ENCODE results near the gene PCDHB3.
"Not testable (repeated sequence)": the region's sequence is repeated elsewhere in the genome, so short reads cannot be mapped to it uniquely, and the experiment has no call there.

The PCDHB3 gene

GRCh38 chr5:141100243-141100805, at the start of gene PCDHB3:
TSS of gene PCDHB3 (plus strand) at chr5:141100473. CDS start at chr5:141100650, 177 bp downstream.
- DNase-seq (ENCODE audit: low read depth) = no peak

GRCh38 chr5:141050622-141051520, 49.4 kb upstream of the PCDHB3 start, which contains the start of gene PCDHB1:
TSS of gene PCDHB1 (plus strand) at chr5:141051374. CDS start at chr5:141051471, 97 bp downstream.
- DNase-seq (ENCODE audit: low read depth) = no peak

- DNase-seq (ENCODE audit: low read depth) = no peak
Observed at GRCh38 chr5:141051521-141051866, 48.8 kb upstream of the PCDHB3 start.

- no peak for DNase-seq (ENCODE audit: low read depth)
Observed at GRCh38 chr5:141077826-141078225, 22.4 kb upstream of the PCDHB3 start.

GRCh38 chr5:141082228-141082627, 18.0 kb upstream of the PCDHB3 start:
- DNase-seq (ENCODE audit: low read depth) = no peak

GRCh38 chr5:141084487-141084989, 15.7 kb upstream of the PCDHB3 start:
- DNase-seq (ENCODE audit: low read depth) = no peak

GRCh38 chr5:141094481-141095262, 5.6 kb upstream of the PCDHB3 start, which contains the start of gene PCDHB2:
TSS of gene PCDHB2 (plus strand) at chr5:141094615. CDS start at chr5:141094791, 176 bp downstream.
- DNase-seq (ENCODE audit: low read depth) = peak; percentile 18

- no peak for DNase-seq (ENCODE audit: low read depth)
Observed at GRCh38 chr5:141095263-141095641, 5.0 kb upstream of the PCDHB3 start.

- not testable (repeated sequence) for DNase-seq (ENCODE audit: low read depth)
Observed at GRCh38 chr5:141096181-141096580, 4.1 kb upstream of the PCDHB3 start.

GRCh38 chr5:141096586-141096985, 3.7 kb upstream of the PCDHB3 start:
- DNase-seq (ENCODE audit: low read depth) = not testable (repeated sequence)

GRCh38 chr5:141101059-141101458, 786 bp downstream of the PCDHB3 start:
- no peak for DNase-seq (ENCODE audit: low read depth)

- DNase-seq (ENCODE audit: low read depth) = not testable (repeated sequence)
Observed at GRCh38 chr5:141102070-141102469, 1.8 kb downstream of the PCDHB3 start.

- DNase-seq (ENCODE audit: low read depth) = not testable (repeated sequence)
Observed at GRCh38 chr5:141102471-141102870, 2.2 kb downstream of the PCDHB3 start.

- DNase-seq (ENCODE audit: low read depth) = no peak
Observed at GRCh38 chr5:141105350-141105749, 5.1 kb downstream of the PCDHB3 start.

GRCh38 chr5:141119250-141119649, 19.0 kb downstream of the PCDHB3 start:
- DNase-seq (ENCODE audit: low read depth) = no peak

- DNase-seq (ENCODE audit: low read depth) = no peak
Observed at GRCh38 chr5:141121563-141121962, 21.3 kb downstream of the PCDHB3 start, which contains the start of gene PCDHB4. TSS of gene PCDHB4 (plus strand) at chr5:141121818. CDS start at chr5:141121999, 181 bp downstream.

GRCh38 chr5:141121985-141122384, 21.7 kb downstream of the PCDHB3 start:
- no peak for DNase-seq (ENCODE audit: low read depth)

- not testable (repeated sequence) for DNase-seq (ENCODE audit: low read depth)
Observed at GRCh38 chr5:141123396-141124135, 23.3 kb downstream of the PCDHB3 start.

- DNase-seq (ENCODE audit: low read depth) = no peak
Observed at GRCh38 chr5:141127305-141127704, 27.0 kb downstream of the PCDHB3 start.

- DNase-seq (ENCODE audit: low read depth) = no peak
Observed at GRCh38 chr5:141135030-141135717, 34.9 kb downstream of the PCDHB3 start, which contains the start of gene PCDHB5. TSS of gene PCDHB5 (plus strand) at chr5:141135206. CDS start at chr5:141135435, 229 bp downstream.
